Right renal cortex interstitium (tissue), 3 donors: ENCODE results near the gene UMOD. TPM values are rescaled to one million over a fixed set of nuclear protein-coding genes. Genes with fewer than 3 reads are reported as not detected.
"Not testable (repeated sequence)": the region's sequence is repeated elsewhere in the genome, so short reads cannot be mapped to it uniquely, and the experiment has no call there.

Experiments
- DNase-seq, 3 donors: peaks; one replicate each; pipeline ENCODE4 v3.0.0-alpha.2; 2013; ENCODE audit warnings: low read depth in 3 of 3, low spot score in 2 of 3
- polyA plus RNA-seq, 3 donors: library from polyadenylated mRNA; unstranded; fragments of 120-200 nt; gene quantifications; one replicate each; pipeline ENCODE4 v1.2.1, GENCODE V29; 2013; ENCODE audit not compliant: insufficient read length in 3 of 3

The UMOD gene
- polyA plus RNA-seq, 3 donors, result 86.2 to 321 (median 256) TPM

DNA sequence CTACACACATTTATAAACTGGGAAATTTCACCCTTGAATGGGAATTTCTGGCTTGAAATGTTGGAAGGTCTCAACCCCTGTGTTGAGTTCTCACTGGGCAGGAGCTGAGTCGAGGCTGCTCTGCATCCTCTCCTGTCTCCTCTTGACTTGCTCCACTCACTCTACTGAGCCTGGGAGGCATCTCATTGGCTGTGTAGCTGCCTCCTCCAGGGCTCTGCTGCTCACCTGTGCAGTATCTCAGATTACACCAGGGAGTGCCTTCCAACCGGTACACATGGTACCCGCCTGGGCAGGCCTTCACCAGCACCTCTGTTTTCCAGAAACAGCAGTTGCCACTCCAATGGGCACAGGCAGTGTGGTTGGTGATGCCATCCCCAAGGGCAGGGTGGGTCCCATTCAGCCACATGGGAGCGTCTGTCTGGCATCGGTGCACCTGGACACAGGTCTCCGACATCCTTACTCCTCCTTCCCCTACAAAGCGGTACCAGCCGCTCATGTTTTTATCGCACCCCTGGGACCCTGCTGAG, 28.9 kb downstream of the UMOD start:
- no peak for DNase-seq

- DNase-seq, result no peak
These were observed 29.8 kb downstream of the UMOD start for GRCh38 chr16:20322696-20323095.

DNA sequence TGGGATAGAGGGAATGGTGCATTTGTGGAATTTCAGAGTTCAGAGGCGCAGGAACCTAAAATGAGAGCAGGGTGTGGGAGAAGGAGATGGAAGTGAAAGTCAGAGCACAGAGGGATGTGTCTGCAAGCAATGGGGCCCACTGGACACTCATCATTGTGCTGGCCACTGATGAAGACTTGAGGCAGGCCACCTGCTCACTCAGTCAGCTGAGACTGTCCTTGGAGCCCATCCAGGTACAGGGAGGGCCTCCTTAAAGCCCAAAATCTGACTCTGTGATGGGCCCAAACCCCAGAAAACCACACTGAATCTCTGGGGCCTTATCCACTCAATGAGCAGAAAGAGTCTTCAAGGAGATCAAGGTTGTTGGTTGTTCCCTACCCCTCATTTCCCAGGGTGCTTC, 30.8 kb downstream of the UMOD start:
- DNase-seq, result no peak

DNA sequence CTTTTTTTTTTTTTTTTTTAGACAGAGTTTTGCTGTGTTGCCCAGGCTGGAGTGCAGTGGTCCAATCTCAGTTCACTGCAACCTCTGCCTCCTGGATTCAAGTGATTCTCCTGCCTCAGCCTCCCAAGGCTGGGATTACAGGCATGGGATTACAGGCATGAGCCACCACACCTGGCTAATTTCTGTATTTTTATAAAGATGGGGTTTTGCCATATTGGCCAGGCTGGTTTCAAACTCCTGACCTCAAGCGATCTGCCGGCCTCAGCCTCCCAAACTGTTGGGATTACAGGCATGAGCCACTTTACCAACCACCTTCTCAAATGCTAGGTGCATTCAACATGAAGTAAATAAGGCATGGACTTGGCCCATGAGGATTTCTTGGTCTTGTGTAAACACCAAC, 31.5 kb downstream of the UMOD start:
- not testable (repeated sequence) for DNase-seq

- DNase-seq, result no peak
These were observed 31.9 kb downstream of the UMOD start for GRCh38 chr16:20320592-20320991.

GRCh38 chr16:20320178-20320577, 32.3 kb downstream of the UMOD start:
- no peak for DNase-seq

GRCh38 chr16:20319406-20319805, 33.1 kb downstream of the UMOD start:
- DNase-seq, result no peak

GRCh38 chr16:20318437-20318836, 34.1 kb downstream of the UMOD start:
- no peak for DNase-seq

GRCh38 chr16:20318006-20318405, 34.5 kb downstream of the UMOD start:
- DNase-seq, result no peak

- DNase-seq, result no peak
These were observed 35.4 kb downstream of the UMOD start for GRCh38 chr16:20317117-20317516.

GRCh38 chr16:20316715-20317114, 35.8 kb downstream of the UMOD start:
- no peak for DNase-seq

GRCh38 chr16:20315764-20316163, 36.8 kb downstream of the UMOD start:
- no peak for DNase-seq

GRCh38 chr16:20314575-20314974, 37.9 kb downstream of the UMOD start:
- DNase-seq, result no peak

DNA sequence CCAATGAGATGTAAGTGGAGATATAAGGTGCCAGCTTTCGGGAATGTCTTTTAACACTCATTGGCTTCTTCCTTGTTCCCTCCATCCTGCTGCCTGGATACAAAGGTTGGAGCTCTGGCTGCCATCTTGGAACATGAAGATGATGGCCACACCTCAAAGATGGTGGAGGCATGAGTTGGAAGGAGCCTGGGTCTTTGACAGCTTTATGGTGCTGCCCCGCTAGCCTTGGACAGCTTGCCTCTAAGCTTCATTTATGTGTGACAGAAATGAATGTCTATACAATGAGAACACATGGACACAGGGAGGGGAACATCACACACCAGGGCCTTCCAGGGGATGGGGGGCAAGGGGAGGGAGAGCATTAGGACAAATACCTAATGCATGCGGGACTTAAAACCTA, 38.8 kb downstream of the UMOD start:
- no peak for DNase-seq

- DNase-seq, result not testable (repeated sequence)
These were observed 39.9 kb downstream of the UMOD start for GRCh38 chr16:20312536-20313095.

DNA sequence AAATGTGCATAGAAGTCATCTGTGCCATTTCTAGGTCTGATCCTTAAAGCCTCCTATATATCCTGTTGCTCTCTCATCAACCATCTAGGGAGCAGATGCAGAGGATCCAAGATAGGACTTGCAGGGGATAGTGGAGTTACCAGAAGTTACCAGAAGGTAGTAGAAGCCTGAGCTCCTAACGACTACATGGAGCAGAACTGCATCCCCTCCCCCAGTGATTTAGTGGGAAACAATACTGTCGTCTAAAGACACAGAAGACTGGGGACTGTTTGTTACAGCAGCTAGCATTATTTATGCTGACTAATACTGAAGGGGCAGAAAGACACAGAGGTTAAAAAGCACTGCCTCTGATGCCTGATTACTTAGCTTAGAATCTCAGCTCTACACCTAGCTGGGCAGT, 41.0 kb downstream of the UMOD start:
- no peak for DNase-seq

GRCh38 chr16:20310421-20311395, 41.8 kb downstream of the UMOD start:
- DNase-seq, result no peak

GRCh38 chr16:20309786-20310185, 42.7 kb downstream of the UMOD start:
- DNase-seq, result no peak

GRCh38 chr16:20308801-20309590, 43.5 kb downstream of the UMOD start:
- no peak for DNase-seq

- DNase-seq, result no peak
These were observed 44.2 kb downstream of the UMOD start for GRCh38 chr16:20308266-20308665.

DNA sequence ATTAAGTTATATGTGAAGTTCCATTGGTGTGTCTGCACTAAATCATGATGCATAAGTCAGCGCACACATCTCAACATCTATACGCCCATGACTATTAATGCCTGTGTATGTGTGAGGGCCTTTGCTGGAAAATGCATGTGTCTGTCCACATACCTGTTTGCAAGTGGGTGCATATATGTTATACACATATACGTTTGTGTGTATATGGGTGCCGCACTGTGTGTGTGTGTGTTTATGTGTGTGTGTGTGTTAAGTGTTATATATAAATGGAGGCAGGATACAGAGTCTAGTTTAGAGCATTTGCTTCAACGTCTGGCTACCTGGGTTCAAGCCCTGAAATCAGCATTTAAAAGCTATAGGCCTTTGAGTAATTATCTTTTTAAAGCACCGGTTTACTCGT, 44.7 kb downstream of the UMOD start:
- DNase-seq, result no peak
